HG02840 (cell line): ENCODE measurements around the gene ANKFN1.

ENCODE experiments used
- ATAC-seq: cut with Tn5 transposase; IDR thresholded peaks from one replicate; pipeline ENCODE4 v1.9.1; 2021; ENCODE audit warnings: mild to moderate bottlenecking, moderate library complexity, moderate number of reproducible peaks; ENCODE audit not compliant: unreplicated experiment, low FRiP score

ANKFN1 gene

DNA sequence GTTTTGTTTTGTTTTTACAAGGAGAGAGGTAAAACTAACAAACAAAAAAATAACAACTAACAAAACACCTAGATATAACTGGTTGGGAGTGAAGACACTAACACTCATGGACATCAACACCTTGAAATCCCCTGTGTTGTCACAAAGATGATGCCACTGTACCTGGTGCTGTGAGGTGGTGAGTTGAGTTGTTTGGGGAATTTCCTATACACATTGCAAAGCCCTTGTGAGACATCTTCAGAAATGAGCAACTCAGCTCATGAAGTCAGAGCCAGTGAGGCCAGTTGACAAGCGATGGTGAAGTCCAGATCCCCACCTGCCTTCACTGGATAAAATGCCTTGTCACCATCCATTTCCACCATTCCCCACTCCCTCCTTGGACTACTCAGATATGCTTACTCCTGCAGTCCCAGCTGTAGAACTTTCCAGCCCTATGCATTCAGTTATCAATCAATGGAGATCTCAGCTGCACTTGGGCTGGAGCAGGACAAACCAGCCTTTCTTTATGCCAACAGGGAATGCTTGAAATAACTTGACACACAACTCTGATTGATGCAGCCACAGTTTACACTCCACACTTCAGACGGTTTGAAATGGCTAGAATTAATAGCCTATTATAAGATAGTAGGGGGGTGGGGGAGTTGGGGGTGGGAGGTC lies 22.2 kb downstream of the ANKFN1 start:
- ATAC-seq, result no peak

DNA sequence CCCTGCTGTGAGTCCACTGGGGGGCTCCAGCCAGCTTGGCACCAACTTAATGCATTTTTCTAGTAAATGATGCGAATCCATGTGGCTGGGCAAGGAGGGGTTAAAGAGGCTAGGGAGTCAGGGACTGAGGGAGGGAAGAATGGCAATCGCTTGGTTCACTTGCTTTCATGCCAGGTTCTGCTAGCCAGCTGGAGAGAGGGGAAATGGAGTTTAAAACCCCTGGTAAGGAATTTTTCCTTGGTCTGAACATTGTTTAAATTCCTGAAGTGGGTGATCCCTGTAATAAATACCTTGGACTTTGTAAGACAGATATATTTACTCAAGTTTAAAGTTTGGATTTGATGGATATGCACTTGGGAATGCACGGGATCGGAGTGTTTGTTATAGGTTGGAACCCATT lies 22.8 kb downstream of the ANKFN1 start:
- no peak for ATAC-seq

DNA sequence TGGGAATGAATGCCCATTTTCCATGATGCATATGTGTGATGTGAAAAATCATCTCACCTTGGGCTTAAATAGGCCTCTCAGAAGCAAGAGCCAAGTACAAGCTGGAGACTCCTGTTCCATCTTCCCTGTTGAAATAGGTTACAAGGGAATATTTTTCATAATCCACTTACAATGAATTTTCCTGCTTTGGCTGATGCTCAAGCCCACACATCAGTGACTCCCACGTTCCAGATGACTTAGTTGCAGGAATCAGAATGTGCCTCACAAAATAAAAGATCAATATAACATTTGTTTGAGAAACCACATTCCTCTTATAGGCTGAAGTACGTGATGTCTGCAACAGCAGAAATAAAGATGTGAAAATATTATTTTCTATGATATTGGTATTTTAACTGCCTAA lies 24.1 kb downstream of the ANKFN1 start:
- no peak for ATAC-seq

DNA sequence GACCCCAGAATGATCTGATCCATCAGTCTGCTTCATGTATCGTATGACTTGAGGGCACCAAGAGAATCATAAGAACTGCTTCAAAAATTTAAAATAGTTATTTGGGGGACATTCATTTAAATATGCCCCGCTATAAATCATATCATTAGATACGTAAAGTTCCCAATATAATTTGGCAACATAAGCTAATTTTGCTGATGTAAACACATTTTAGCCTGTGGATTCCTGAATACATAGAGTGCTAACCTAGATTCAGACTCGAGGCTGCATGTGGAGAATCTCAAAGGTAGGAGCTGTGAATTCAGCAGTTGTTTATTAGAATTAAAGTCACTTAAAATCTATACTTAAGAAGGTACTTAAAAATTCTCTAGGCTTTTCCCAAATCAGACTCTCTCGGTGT lies 24.9 kb downstream of the ANKFN1 start:
- ATAC-seq, result no peak

DNA sequence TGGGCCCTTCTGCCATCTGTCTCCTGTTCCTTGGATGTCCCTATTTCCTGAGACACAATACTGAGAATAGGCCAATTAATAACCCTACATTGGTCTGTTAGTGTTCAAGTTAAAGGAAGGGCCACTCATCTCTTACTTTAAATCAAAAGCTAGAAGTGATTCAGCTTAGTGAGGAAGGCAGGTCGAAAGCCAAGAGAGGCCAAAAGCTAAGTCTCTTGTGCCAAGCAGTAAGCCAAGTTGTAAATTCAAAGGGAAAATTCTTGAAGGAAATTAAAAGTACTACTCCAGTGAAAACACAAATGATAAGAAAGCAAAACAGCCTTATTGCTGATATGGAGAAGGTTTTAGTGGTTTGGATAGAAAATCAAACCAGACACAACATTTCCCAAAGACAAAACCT lies 28.8 kb downstream of the ANKFN1 start:
- ATAC-seq, result no peak

DNA sequence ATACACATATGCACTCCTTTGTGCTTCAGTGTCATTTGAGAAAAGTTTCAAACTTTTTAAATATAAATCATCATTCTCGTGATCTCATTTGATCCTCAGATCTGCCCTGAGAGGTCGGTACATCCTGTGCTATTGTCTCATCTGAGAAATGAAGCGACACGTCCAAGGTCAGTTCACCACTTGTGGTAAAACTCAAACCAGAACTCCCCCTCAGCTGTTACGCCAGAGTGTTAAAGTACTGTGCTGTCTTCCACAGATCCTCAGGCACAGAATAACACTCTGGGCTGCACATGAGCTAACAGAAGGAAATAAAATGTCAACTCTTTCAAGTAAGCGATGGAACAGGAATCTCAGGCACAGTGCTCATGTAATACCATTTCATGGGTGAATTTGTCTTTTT lies 31.4 kb downstream of the ANKFN1 start:
- no peak for ATAC-seq

DNA sequence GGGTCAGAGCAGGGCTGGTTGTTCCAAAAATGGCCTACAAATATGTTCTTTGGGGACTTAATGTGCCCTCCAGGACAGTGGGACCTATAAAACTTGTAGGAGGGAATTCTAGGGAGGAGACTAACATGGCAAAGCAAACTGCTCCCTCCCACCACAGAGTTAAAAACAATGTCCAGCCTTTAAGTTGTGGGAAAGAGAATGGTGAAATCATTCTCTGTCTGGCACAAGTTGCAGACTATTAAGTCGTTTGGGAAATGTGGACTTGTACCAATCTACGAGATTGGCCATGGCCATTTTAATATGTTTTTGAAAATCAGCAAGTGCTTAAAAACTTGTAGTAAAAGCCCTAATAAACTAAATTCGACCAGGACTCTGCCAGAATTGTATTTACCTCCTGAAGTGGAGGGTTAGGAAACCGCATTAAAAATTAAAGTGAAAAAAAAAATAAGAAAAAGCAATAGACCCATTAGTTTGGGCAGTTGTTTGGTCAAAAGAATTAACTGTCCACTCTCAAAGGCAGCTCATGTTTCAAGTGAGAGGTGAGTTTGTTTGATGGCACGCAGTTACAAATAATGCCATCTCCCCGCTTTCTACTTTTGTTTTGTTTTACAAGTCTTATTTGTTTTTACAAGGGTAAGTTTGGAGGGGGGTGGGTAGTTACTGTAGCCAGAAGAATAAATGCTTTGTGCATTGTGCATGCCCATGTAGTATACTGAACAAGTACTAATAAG lies 32.4 kb downstream of the ANKFN1 start:
- ATAC-seq, result no peak

DNA sequence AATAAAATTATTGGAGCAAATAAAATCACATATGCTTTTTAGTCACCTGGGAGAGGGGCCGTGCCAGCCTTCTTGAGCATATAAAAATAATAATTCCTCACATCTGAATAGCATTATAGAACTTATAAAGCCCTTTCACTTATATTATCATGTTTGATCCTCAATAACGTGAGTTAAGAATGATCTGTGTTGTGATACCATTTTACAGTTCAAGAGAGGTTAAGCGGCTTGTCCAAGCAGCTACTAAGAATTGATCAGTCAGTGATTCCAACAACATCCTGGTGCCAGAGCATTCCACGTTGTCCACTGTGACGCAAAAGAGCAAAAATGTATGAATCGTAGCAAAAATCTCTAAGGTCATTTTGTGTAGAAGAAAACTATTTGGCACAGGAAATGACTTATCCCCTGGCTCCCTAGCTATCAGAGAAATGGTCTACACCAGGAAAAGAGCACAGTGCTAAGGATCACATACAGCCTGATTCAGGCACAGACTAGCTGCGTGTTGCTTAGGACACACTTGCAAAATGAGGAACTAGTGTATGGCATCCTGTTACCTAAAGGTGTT lies 33.0 kb downstream of the ANKFN1 start:
- no peak for ATAC-seq

DNA sequence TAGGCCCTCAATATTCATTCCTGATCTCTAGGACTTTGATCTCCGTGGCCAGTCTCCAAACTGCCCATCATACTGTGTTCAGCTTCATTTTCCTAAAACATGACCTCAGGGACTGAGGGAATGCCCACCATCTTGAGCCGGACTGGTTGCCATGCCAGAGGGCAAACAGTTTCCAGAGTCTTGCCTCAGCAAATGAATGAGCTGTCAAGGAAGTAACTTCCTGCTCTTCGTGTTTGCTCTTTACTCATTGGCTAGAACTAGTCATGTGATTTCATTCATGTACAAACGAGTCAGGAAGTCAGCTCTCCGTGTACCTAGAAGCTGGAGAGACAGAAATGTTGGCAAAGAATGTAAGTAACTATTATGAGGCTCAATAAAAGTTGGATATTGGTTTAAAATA lies 50.2 kb downstream of the ANKFN1 start:
- no peak for ATAC-seq

DNA sequence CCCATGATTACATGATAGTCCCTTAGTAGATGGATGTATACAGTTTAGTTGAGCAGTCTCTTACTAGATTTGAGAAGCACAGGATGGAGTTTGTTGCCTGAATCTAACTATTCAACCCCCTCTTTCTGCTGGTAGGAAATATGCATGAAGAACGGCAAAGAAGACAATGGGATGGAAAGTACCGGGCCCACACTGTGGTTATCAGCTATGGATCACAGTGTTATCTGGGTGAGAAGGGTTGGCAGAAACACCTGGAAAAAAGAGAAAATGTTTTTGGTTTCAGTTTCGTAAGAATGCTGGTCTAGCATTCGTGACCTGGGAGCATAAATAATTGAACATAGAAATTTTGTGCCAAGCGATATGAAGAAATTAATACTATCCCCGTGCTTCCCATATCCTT lies 53.1 kb downstream of the ANKFN1 start:
- ATAC-seq, result no peak

DNA sequence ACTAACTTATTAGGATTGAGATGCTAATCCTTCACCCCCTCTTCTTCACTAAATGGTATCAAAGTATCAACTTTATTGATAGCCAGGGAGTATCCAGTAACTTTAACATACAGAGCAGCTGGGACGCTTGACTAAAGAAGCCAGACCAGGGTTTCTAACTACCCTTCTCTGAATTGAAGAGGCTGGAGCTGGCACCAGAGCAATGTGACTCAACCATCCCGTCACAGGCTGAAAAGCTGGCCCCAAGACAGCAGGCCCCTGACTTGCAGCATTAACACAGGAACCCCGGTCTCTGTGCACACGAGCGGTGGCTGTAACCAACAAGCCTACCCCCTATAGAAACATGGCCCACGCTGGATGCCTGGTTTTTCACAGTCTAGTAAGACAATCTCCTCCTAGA lies 59.8 kb downstream of the ANKFN1 start:
- ATAC-seq, result no peak

DNA sequence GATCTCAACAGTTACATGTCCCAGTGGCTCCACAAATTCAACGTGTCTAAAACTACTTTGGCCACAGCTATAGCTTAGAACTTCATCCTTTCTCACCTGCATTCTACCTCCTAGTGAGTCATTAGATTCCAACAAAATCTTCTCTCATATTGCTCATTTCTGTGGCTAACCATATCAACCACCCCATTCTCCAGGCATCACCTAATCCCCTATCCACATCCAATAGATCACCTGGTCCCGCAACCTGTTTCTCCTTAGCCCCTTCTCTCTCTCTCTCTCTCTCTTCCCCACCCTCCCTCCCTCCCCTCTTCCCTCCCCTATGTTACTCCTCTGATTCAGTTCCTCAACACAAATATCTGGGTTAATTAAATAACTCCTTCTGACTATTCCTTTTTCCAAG lies 64.6 kb downstream of the ANKFN1 start:
- ATAC-seq, result no peak

DNA sequence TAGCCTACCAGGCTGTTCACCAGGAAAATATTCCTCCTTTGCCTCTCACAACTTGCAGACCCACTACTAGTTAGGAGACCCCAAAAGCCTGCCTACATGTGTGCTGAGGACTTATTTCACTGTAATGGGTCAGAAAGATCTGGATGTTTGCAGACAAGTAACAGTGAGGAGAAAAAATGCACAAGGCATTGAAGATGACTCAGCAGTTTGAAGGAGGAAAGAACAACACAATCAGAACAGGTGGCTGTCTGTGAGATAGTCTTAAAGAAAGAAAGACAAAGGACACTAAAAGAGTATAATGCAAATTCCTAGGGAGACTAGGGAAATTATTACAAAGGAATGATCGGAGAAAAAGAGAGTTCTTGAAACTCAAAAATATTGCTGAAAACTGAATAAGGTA lies 69.0 kb downstream of the ANKFN1 start:
- ATAC-seq, result no peak

DNA sequence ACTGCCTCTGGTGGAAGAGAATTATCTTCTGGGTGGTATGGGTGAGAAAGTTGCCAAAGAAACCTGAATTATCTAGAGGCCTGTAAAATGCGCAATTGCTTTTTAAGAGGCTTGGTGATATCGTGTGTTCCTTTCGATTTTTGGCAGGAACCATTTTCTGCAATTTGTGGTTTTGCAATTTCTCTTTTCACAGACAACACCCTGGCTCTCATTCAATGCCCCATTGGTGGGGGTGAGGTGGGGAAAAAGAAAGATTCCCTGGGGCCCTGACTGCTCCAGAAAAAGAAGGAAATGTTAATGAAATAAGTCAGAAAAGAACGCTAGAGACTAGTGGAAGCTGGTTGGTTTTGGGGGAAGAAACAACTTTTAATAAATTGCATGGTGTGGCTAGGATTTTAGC lies 77.4 kb downstream of the ANKFN1 start:
- ATAC-seq, result no peak

DNA sequence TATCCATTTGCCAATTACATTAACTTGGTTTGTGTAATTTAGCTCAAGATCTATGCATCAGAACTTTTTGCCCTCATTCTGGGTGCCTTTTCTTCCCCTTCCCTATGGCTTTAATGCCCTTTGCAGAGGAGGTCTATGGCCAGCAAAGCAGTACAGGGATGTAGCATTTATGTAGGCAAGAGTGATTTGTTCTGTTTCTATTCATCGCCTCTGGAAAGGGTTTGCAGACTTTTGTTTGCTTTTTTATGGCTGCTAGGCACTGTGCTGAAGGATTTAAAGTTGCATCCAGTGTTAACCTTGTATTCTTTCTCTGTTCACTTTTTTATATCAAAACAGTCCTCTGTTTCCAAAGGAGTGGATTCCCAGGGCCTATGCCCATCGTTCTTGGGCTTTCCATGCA lies 78.0 kb downstream of the ANKFN1 start:
- no peak for ATAC-seq

DNA sequence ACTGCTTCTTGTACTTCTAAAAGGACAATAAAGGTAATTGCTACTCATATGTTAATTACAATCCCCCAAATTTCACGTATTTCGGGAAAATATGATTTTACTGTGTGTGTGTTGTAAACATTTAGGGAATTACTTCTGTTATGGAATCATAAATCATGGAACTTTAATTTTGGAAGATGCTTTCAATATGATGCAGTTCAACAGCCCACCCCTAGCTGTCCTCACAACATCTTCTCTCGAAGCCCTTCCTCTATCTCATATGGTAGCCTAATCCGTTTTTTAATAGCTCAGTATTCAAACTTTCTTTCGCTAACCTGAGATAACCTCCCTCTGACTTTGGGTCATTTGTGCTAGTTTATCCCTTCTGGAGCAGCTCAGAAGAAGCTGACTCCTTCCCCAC lies 78.4 kb downstream of the ANKFN1 start:
- ATAC-seq, result no peak

DNA sequence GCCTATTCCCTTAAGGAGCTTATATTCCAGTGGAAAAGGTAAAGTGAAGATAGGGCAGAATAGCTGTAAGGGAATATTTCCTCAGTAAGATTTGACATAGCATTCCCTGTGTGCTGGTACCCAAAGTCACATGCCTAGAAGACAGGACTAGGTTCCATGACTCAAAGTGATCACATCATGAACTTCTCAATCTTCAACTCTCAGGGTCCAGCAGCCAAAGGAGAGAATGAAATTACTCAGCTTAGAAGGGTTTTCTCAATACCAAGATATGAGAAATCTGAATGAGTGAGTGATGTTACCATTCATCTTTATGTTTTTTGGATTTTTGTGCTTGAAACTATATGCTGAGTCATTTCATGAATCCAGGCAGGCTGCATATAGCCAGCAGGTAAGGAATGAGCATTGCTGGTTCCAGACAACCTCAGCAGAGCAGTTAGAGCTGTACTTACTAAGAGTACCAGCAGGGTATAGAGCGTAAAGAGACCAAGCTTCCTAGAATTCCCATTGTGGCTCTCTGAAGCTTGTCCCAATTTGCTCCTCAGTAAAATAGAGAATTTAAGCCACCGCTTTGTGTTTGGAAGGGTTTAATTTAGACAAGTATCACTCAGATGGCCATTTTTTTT lies 91.1 kb downstream of the ANKFN1 start:
- no peak for ATAC-seq

DNA sequence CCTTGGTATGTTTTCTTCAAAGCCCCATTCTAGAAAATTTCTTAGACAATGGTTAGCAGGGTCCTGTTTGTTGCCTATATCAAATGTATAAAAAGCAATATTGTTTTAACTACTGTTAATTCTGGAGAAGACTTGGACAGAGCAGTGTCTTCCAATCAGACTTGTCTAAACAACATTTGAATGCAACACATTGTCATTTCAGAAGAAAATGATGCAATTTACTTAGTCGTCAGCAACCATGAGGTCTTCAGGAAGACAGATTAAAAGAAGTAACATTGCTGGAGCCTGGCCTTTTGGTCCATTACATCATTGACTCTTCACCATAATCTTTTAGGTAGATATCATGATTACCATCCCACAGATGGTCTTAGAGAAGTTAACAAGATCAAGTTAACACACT lies 94.5 kb downstream of the ANKFN1 start:
- ATAC-seq, result no peak

DNA sequence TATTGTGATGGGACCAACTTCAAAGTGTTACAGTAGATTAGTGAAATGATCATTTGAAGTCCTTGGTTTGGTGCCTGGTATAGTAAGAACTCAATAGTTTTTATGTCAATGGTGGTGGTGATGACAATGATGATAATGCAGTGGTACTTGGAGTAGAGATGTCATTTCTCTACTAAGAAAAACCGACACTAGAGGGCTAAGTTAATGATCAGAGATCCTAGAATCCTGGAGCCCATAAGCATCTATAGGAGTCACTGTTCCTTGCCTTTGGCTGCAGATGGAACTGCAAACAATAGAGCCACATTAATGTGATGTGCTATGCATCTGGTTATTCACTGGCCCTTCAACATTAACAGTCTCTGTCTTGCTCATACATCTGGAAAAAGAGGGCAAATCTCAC lies 103.8 kb downstream of the ANKFN1 start:
- ATAC-seq, result no peak

DNA sequence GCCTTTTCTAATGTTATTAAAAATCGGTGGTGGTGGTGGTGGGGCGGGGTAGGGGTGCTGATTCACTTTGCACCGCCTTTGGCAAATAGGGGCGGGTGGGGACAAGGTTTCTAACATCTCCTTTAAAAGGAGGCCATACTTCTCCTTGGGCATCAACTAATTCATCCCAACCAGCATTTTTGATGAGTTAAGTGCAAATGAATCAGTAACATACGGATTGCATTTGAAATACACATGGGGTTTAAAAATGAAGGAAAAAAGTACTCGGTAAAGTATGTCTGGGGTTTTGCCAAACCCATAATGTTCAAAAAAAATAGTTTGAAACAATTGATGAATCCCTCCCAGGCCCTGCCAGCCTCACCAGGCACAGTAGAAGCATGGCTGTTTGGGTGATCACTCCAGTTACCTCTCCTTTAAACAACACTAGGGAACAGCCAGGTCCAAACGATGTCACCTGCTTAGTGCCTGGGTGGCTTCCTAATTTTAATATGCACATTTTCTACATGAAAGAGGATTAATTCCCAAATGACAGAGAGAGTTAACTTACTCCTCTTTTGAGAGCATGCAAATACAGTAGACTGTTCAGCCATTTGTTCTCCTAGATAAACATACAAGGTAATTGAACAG lies 107.2 kb downstream of the ANKFN1 start:
- ATAC-seq, result no peak

DNA sequence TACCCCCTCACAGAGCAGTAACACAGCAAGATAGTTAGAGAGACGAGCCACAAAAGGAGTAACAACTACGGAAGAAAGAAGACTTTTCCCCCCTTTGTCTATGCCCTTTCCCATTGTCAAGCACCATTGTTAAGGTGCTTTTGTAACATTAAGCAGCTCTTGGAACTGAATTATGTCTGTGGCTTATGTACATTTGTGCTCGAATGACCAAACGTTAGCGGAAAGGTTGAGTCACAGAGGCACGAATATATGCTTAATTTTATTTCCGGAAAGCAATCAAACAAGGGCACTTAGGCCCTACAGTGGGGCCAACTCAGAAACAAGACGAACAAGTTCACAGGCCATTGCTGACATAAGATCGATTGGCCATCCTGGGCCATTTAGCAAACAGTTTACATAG lies 109.5 kb downstream of the ANKFN1 start:
- ATAC-seq, result no peak
